Fibroblast of the aortic adventitia (primary cell): Measurements from ENCODE around the gene FRMD4A. TPM values are rescaled to one million over a fixed set of nuclear protein-coding genes. Genes with fewer than 3 reads are reported as not detected.
A peak's percentile ranks its signal among the peaks of the same experiment; 100 is the strongest.

Experiments used
- DNase-seq: peaks from one replicate; pipeline ENCODE4 v3.0.0-alpha.2; 2010; ENCODE audit warnings: low read depth
- H3K4me3 ChIP-seq: 2 replicates; pipeline ENCODE4 v1.5.1; 2011; ENCODE audit warnings: low read depth, mild to moderate bottlenecking, control low read depth, low read length, moderate library complexity
- total RNA-seq: library from RNA; depleted of rRNA; stranded (reverse); fragments of >200 nt; gene quantifications from 2 replicates; pipeline ENCODE4 v1.2.3, GENCODE V29; 2012; ENCODE audit warnings: low replicate concordance
- TF ChIP-seq, protein P1 (sequence below): IDR thresholded peaks from 2 replicates; pipeline ENCODE4 v1.5.1; 2011; ENCODE audit warnings: mild to moderate bottlenecking, low read length, control low read depth, inconsistent platforms; ENCODE audit not compliant: insufficient read depth

FRMD4A gene
- total RNA-seq, 1 donor = 42.4 TPM

DNA sequence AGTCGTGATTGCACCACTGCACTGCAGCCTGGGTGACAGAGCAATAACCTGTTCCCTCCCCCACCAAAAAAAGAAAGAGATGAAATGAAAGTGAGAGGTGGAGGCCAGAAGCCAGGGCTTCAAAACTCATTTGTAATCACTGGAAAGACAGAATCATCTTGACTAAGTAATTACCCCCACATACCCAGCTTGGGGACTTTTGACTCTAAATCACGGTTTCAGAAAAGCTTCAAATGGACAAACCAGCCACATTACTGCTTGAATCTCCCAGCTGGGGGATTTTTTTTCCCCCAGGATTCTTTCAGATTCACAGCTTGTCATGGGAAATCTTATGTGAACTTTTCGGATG lies 361.0 kb downstream of the FRMD4A start:
- TF ChIP-seq, protein P1, sequence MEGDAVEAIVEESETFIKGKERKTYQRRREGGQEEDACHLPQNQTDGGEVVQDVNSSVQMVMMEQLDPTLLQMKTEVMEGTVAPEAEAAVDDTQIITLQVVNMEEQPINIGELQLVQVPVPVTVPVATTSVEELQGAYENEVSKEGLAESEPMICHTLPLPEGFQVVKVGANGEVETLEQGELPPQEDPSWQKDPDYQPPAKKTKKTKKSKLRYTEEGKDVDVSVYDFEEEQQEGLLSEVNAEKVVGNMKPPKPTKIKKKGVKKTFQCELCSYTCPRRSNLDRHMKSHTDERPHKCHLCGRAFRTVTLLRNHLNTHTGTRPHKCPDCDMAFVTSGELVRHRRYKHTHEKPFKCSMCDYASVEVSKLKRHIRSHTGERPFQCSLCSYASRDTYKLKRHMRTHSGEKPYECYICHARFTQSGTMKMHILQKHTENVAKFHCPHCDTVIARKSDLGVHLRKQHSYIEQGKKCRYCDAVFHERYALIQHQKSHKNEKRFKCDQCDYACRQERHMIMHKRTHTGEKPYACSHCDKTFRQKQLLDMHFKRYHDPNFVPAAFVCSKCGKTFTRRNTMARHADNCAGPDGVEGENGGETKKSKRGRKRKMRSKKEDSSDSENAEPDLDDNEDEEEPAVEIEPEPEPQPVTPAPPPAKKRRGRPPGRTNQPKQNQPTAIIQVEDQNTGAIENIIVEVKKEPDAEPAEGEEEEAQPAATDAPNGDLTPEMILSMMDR = no peak
- no peak overlapping the region for H3K4me3 ChIP-seq
- DNase-seq = no peak

DNA sequence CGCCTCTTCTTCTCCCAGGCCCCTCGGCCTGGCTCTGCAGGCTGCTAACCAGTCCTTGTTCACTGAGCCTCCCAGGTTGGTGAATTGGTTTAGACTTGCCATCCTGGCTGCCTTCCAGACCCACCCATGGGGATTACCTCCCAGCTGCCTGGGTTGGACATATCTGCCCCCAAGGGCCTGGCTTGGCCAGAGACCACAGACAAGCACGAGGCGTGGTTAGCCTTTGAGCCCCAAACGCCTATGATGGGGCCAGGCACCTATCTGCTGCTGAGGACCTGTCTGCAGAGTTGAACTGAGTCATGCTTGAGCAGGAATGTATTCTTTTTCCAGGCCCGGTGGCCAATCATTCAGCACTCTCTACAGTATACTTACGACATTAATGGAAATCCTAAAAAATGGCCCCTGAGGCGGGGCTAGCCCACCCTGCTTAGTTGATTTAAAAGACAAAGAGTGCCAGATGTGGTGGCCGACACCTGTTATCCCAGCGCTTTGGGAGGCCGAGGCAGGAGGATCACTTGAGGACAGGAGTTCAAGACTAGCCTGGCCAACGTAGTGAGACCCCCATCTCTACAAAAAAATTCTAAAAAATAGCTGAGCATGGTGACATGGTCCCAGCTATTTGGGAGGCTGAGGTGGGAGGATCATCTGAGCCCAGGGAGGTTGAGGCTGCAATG lies 361.5 kb downstream of the FRMD4A start:
- H3K4me3 ChIP-seq = no peak overlapping the region
- DNase-seq = no peak
- TF ChIP-seq, protein P1 = no peak

DNA sequence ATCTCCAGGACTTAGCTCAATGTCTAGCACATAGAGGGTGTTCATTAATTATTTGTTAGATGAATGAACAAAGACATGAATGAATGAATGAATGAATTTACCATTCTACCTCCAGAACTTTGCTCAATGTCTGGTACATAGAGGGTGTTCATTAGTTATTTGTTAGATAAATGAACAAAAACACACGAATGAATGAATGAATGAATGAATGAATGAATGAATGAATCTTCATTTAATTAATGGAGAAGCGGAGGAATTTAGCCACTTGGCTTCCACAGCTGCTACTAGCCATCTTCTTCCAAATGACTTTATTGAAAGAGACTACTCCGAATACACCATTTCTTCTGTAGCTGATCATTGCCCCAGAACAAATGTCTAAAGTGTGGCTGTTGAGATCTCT lies 368.9 kb downstream of the FRMD4A start:
- H3K4me3 ChIP-seq = no peak overlapping the region
- no peak for DNase-seq

DNA sequence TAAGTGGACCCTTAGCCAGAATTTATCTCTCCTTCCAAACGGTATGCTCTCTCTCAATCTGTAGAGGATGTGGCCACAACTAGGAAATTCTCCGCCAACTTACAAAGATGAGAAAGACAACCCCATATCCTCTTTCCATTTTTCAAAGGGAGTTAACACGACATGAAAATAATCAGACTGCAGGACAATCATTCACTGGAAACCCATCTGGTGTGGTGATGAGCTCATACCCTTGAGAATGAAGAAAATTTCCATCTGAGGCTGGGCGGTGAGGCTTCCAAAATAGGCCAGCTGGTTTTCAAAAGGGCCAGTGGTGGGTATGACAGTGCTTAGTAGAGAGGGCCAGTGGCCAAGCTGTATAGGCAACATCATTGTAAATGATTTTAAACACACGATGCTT lies 369.6 kb downstream of the FRMD4A start:
- TF ChIP-seq, protein P1 = no peak
- DNase-seq = peak; percentile 96
- H3K4me3 ChIP-seq = no peak overlapping the region

More for the DNA sequence above, 368.9 kb downstream of the FRMD4A start:
- TF ChIP-seq, protein P1 = no peak

DNA sequence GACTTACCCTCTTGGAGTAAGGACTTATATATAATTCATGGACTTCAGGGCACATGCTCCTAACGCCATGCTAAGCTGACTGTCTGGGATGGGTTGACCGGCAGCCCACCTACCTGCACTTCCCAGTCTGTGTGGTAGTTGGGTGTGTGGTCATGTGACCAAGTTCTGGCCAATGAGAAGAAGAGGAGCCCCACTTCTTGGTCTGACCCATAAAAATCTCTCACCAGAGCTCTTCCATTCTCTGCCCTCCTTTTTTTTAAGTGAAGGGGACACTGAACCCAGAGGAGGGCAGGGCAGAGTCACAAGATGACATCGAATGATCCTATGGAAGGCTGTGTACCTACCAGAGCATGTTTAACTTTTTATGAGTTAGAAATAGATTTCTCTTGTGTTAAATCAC lies 370.1 kb downstream of the FRMD4A start:
- TF ChIP-seq, protein P1 = no peak
- no peak for DNase-seq
- H3K4me3 ChIP-seq = no peak overlapping the region

DNA sequence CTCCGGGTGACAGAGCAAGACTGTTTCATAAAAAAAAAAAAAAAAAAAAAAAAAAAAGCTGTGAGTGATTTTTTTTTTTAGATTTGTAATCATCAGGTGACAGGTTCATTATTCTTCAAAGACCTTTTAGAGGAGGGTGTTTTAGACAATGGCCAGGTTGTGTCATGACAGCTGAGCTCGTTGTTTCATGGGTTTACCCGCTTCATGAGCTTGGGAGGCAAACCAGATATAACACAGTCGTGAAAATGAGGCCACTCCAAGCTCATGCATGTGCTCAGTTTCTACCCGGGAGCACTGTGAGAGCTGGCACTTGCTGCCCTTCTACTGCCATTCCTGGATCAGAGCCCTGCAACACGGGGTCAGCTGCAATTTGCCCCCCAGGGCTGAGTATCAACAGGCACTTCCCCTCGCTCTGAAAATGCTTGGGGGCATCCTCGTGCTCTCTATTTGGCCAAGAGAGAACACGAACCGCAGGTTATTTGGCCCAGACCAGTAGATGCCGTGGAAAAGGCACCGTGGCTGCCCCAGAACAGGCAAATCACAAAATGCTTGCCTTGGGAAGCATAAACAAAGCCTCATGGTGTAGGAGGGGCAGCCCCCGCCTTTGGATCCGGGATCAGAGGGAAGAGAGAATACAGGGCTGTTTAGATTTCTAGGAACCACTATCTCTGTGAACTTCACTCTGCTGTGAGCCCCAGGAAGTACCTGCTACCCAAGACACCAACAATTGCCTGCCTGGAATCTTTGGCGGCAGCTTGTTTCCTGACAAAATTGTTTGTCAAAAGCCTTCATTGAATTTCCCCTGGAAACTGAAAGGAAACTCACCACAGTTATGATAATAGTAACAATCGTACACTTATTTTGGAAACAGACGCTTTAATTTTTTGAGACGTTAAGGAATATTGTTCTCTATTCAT lies 371.0 kb downstream of the FRMD4A start:
- H3K4me3 ChIP-seq = no peak overlapping the region
- DNase-seq = no peak
- TF ChIP-seq, protein P1 = no peak
